Measurements from ENCODE around the gene GNG13.
"Not testable (repeated sequence)": the region's sequence is repeated elsewhere in the genome, so short reads cannot be mapped to it uniquely, and the experiment has no call there.

GNG13 gene

DNA sequence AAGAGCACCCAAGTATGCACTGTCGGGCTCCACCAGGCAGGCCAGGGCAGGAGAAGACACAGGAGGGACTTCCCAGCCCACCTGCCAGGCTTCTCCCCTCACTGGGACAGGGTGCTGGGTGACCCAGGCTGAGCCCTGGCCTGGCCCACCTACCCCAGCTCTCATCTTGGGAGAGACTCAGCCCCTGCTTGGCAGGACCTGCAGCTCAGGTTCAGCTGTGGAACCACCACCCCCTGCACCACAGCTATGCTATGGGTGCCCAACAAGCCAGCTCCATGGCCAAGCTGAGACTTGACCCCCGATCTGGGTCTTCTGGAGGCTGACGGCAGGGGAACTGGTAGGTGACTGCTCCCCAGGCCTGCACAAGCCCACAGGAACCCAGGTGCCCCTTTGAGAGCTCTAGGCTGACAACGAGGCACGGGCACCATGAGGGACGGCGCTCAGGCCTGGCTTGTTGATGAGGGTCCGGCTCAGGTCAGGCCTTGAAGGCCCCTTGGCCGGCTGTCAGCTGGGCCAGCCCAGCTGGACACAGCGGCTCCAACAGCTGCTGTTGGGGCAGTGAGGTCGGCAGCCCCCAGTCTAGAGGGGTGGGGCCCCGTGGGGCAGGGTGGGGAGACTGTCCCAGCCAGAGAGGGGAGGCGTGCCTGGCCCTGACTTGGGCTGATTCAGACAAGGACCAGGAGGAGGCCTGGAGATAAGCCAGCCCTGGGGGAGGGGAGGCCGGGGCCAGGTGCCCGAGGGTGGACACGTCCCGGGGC is 17.0 kb downstream of the GNG13 start:
- H3K4me3 ChIP-seq (ENCODE audit: low read length) = no peak overlapping the region
- H3K36me3 ChIP-seq (ENCODE audit: control insufficient read depth, insufficient read depth, low read length) = no peaks in the 10 kb centered on the region
- H3K4me1 ChIP-seq (ENCODE audit: control insufficient read depth, insufficient read depth, low read length) = no peaks in the 10 kb centered on the region
- H3K9ac ChIP-seq (ENCODE audit: low read length) = no peak overlapping the region
- no peak overlapping the region for H3K27ac ChIP-seq (ENCODE audit: low read depth, low read length)
- peaks cover 18% of the 10 kb centered on the region for H3K27me3 ChIP-seq (ENCODE audit: control insufficient read depth, insufficient read depth, low read length)

DNA sequence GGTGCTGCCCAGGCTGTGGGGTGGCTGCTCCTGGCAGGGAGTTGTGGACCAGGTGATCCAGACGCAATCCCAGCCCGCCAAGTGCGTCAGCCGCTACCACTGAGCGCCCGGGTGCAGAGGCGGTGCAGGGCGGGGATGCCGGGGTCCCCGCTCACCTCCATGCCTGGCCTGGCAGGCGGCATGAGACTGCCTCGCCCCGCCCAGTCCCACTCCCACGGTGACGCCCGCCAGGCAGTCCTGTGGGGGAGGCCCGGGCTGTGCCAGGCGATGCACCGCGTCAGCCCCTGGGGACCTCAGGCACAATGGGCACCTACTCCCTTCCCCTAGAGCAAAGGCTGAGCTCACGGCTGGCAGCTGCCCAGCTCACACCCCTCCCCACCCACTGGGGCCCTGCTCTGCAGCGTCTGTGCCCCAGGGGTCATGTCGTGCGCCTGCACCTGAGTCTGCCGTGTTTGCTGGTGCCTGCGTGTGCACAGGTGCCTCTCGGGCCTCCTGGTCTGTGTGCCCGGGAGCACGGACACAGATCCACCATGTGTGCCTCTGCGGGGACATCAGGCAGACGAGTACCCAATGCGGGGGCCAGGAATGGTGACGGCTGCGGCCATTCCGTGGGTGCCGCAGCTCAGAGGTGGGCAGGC is 17.6 kb downstream of the GNG13 start:
- Histone ChIP-seq H3K4me3 (ENCODE audit: low read length) (no peak overlapping the region), H3K4me1 (ENCODE audit: control insufficient read depth, insufficient read depth, low read length) (no peaks in the 10 kb centered on the region), H3K27ac (ENCODE audit: low read depth, low read length) (no peak overlapping the region), H3K36me3 (ENCODE audit: control insufficient read depth, insufficient read depth, low read length) (no peaks in the 10 kb centered on the region), H3K9ac (ENCODE audit: low read length) (no peak overlapping the region), H3K27me3 (ENCODE audit: control insufficient read depth, insufficient read depth, low read length) (peaks cover 20% of the 10 kb centered on the region)

DNA sequence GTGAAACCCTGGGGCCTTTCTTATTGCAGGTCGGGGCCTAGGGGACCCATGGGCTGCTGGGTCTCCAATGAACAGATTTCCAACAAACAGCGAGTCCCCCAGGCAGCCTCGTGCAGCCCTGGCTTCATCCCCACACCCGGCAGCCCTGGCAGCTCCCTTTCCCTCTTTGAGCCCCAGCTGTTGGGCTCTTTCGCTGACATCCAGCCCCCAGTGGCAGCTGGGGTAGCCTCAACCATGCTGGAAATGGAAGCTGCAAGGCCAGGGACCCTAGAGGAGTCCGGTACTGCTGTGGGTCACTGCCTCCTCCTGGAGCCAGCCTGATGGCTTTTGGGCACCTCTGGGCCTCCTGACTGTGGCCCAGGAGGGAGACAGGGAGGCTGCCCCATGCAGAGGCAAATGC is 18.3 kb downstream of the GNG13 start:
- Histone ChIP-seq H3K27ac (ENCODE audit: low read depth, low read length) (no peak overlapping the region), H3K27me3 (ENCODE audit: control insufficient read depth, insufficient read depth, low read length) (peaks cover 23% of the 10 kb centered on the region), H3K4me3 (ENCODE audit: low read length) (no peak overlapping the region), H3K4me1 (ENCODE audit: control insufficient read depth, insufficient read depth, low read length) (no peaks in the 10 kb centered on the region), H3K36me3 (ENCODE audit: control insufficient read depth, insufficient read depth, low read length) (no peaks in the 10 kb centered on the region), H3K9ac (ENCODE audit: low read length) (no peak overlapping the region)

DNA sequence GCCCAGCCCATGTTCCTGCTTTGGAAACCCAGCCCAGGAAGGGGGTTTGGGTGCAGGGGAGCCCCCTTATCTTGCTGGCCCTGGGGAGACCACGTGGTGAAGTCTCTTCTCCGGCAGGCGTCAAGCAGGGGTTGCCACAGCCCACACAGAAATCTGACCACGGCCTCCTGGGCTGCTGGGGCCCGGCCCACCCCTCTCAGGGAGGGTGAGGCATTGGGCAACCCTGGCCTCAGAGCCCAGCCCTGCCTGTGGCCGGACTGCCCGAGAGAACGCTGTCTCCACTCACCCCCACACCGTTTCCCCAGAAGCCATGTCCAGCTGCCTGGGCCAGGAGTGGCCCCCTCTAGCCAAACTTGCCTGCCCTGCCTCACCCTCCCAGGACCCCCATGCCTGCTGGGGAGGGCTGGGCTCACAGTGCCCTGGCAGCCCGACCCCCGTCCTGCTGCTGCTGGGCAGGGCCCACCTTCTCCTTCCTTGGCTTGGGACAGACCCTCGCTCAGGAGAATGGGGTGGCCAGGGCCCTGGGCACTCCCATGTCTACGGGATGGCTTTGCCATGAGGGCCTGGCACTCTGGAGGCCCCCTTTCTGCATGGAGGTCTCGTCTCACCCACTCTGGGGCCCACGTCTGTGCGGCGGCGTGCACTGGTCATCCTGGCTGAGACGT is 19.1 kb downstream of the GNG13 start:
- H3K4me3 ChIP-seq (ENCODE audit: low read length) = no peak overlapping the region
- H3K27ac ChIP-seq (ENCODE audit: low read depth, low read length) = no peak overlapping the region
- H3K36me3 ChIP-seq (ENCODE audit: control insufficient read depth, insufficient read depth, low read length) = no peaks in the 10 kb centered on the region
- H3K9ac ChIP-seq (ENCODE audit: low read length) = no peak overlapping the region
- peaks cover 23% of the 10 kb centered on the region for H3K27me3 ChIP-seq (ENCODE audit: control insufficient read depth, insufficient read depth, low read length)
- no peaks in the 10 kb centered on the region for H3K4me1 ChIP-seq (ENCODE audit: control insufficient read depth, insufficient read depth, low read length)

DNA sequence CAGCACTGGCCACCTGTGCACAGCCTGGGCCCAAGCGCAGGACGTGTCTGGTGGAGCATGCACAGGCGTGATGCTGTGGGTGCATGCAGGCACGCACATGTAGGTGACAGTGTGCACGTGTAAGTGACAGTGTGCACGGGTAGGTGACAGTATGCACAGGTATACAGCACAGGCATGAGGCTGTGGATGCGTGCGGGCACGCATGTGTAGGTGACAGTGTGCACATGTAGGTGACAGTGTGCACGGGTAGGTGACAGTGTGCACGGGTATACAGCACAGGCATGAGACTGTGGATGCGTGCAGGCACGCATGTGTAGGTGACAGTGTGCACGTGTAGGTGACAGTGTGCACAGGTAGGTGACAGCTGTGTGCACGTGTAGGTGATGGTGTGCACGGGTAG is 20.2 kb downstream of the GNG13 start:
- no peaks in the 10 kb centered on the region for H3K36me3 ChIP-seq (ENCODE audit: control insufficient read depth, insufficient read depth, low read length)
- no peaks in the 10 kb centered on the region for H3K4me1 ChIP-seq (ENCODE audit: control insufficient read depth, insufficient read depth, low read length)
- no peak overlapping the region for H3K9ac ChIP-seq (ENCODE audit: low read length)
- H3K27ac ChIP-seq (ENCODE audit: low read depth, low read length) = no peak overlapping the region
- peaks cover 23% of the 10 kb centered on the region for H3K27me3 ChIP-seq (ENCODE audit: control insufficient read depth, insufficient read depth, low read length)
- no peak overlapping the region for H3K4me3 ChIP-seq (ENCODE audit: low read length)

DNA sequence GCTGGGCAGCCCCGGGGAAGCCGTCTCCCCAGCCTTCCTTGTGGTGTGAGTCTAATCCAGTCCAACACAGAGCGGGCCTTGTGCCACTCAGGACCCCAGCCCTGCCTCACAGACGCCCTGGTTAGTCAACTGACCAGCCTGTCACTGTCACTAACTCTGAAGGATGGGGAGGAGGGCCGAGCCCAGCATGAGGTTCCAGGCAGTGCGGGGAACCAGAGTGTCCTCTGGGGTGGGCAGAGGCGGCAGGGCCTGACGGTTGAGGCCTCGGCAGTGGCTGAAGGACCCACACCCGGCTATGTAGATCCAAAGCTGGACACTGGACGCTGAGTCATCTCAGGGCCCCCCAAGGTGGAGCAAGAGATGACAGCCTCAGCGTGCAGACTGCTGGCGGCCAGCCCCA is 21.0 kb downstream of the GNG13 start:
- Histone ChIP-seq H3K27ac (ENCODE audit: low read depth, low read length) (no peak overlapping the region), H3K9ac (ENCODE audit: low read length) (no peak overlapping the region), H3K27me3 (ENCODE audit: control insufficient read depth, insufficient read depth, low read length) (peaks cover 23% of the 10 kb centered on the region), H3K36me3 (ENCODE audit: control insufficient read depth, insufficient read depth, low read length) (no peaks in the 10 kb centered on the region), H3K4me1 (ENCODE audit: control insufficient read depth, insufficient read depth, low read length) (no peaks in the 10 kb centered on the region), H3K4me3 (ENCODE audit: low read length) (no peak overlapping the region)

DNA sequence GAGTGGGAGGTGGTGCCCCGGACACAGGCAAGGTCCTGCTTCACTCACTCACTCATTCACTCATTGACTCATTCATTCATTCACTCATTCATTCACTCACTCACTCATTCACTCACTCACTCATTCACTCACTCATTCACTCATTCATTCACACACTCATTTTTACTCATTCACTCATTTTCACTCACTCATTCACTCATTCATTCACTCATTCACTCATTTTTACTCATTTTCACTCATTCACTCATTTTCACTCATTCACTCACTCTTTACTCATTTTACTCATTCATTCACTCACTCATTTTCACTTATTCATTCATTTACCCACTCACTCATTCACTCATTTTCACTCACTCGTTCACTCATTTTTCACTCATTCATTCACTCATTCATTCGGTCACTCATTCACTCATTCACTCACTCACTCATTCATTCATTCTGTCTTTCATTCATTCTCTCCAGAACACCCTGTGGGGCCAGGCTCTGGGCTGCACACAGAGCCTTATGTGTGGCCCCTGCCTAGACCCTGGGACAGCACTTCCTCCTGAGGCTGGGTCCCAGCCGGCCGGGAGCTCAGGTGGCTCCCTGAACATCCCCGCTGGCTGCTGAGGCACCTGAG is 21.5 kb downstream of the GNG13 start:
- Histone ChIP-seq H3K27ac (ENCODE audit: low read depth, low read length) (no peak overlapping the region), H3K36me3 (ENCODE audit: control insufficient read depth, insufficient read depth, low read length) (no peaks in the 10 kb centered on the region), H3K27me3 (ENCODE audit: control insufficient read depth, insufficient read depth, low read length) (peaks cover 23% of the 10 kb centered on the region), H3K4me3 (ENCODE audit: low read length) (no peak overlapping the region), H3K9ac (ENCODE audit: low read length) (no peak overlapping the region), H3K4me1 (ENCODE audit: control insufficient read depth, insufficient read depth, low read length) (no peaks in the 10 kb centered on the region)

DNA sequence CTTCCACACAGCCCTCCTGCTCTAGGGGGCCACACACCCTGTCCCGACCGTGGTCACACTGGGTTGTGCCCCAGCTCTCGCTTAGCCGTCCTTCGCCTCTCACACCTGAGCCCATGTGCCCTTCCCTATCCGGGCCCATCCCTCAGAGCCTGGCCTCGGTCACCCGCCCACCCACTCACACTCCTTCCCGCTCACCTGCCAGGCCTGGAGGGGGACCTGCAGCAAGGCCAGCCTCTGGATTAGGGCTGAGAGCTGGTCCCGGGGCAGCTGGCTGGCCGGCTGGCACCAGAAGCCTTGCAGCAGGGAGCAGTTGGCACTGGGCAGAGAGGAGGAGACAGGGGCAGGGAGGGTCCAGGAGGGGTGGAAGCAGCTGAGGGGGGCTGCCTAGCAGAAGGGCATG is 22.1 kb downstream of the GNG13 start:
- H3K27me3 ChIP-seq (ENCODE audit: control insufficient read depth, insufficient read depth, low read length) = peaks cover 21% of the 10 kb centered on the region
- no peak overlapping the region for H3K4me3 ChIP-seq (ENCODE audit: low read length)
- H3K9ac ChIP-seq (ENCODE audit: low read length) = no peak overlapping the region
- H3K27ac ChIP-seq (ENCODE audit: low read depth, low read length) = no peak overlapping the region
- no peaks in the 10 kb centered on the region for H3K4me1 ChIP-seq (ENCODE audit: control insufficient read depth, insufficient read depth, low read length)
- no peaks in the 10 kb centered on the region for H3K36me3 ChIP-seq (ENCODE audit: control insufficient read depth, insufficient read depth, low read length)

DNA sequence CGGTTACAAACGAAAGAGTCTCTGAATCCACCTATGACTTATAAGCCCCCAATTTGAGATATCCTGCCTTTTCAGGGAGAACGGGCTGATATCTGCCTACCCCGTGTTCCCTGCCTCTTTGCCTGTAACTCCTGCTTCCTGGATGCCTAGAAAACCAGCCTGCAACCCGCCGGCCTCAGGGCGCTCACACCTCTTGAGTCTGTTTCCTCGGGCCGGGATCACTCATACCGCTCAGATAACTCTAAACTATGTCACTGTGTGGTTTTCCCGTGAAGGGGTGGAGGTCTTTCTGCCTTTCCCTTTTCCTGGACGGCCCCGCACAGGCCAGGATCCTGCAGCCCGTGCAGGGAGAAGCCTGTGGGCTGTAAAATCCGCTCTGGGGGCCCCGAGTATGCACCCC is 22.7 kb downstream of the GNG13 start:
- Histone ChIP-seq H3K27me3 (ENCODE audit: control insufficient read depth, insufficient read depth, low read length) (peaks cover 18% of the 10 kb centered on the region), H3K36me3 (ENCODE audit: control insufficient read depth, insufficient read depth, low read length) (no peaks in the 10 kb centered on the region), H3K4me3 (ENCODE audit: low read length) (no peak overlapping the region), H3K9ac (ENCODE audit: low read length) (no peak overlapping the region), H3K4me1 (ENCODE audit: control insufficient read depth, insufficient read depth, low read length) (no peaks in the 10 kb centered on the region), H3K27ac (ENCODE audit: low read depth, low read length) (no peak overlapping the region)

DNA sequence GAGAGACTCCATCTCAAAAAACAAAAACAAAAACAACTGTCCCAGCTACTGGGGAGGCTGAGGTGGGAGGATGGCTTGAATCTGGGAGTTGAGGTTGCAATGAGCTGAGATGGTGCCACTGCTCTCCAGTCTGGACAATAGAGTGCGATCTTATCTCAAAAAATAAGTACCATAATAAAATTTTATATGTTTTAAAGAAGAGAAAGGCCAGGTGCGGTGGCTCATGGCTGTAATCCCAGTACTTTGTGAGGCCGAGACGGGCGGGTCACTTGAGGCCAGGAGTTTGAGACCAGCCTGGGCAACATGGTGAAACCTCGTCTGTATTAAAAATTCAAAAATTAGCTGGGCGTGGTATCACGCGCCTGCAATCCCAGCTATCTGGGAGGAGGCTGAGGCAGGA is 23.7 kb downstream of the GNG13 start:
- H3K27ac ChIP-seq (ENCODE audit: low read depth, low read length) = no peak overlapping the region
- H3K4me1 ChIP-seq (ENCODE audit: control insufficient read depth, insufficient read depth, low read length) = no peaks in the 10 kb centered on the region
- H3K9ac ChIP-seq (ENCODE audit: low read length) = no peak overlapping the region
- no peak overlapping the region for H3K4me3 ChIP-seq (ENCODE audit: low read length)
- peaks cover 15% of the 10 kb centered on the region for H3K27me3 ChIP-seq (ENCODE audit: control insufficient read depth, insufficient read depth, low read length)
- H3K36me3 ChIP-seq (ENCODE audit: control insufficient read depth, insufficient read depth, low read length) = no peaks in the 10 kb centered on the region

DNA sequence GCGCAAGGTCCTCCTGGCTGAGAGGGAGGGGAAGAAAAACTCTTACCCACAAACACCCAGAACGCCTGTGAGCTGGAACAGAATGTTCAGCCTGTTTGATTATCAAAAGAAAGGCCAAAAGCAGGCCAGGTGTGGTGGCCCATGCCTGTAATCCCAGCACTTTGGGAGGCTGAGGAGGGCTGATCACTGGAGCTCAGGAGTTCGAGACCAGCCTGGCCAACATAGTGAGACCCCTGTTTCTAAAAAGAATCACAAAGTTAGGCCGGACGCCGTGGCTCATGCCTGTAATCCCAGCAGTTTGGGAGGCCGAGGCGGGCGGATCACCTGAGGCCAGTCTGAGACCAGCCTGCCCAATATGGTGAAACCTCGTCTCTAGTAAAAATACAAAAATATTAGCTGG is 24.2 kb downstream of the GNG13 start:
- not testable (repeated sequence) for H3K36me3 ChIP-seq (ENCODE audit: control insufficient read depth, insufficient read depth, low read length)

DNA sequence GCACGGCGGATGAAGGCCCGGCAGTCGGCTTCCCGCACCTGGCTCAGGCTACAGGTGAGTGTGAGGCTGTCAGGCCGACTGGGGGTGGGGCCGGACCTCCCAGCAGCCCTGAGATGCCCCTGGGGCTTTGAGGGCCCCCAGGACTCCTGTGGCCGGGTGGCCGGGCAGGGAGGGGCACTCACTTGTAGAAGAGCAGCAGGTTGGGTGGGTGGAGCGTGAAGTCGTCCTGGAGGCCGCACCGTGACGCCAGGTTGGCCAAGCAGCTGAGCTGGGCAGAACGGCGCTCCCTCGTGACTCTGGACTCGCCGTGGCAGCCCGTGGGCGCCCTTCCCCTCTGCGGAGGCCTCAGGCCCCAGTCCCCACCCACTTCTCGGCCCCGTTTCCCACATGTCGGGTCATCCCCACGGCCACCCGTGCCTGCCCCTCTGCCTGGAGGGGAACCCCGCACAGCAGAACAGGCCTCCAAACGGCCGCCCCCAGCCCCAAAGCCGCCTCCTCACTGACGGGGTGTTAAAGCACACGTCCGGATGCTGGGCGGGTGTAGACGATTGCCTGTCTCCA is 25.2 kb downstream of the GNG13 start:
- H3K27ac ChIP-seq (ENCODE audit: low read depth, low read length) = no peak overlapping the region
- H3K4me3 ChIP-seq (ENCODE audit: low read length) = no peak overlapping the region
- H3K36me3 ChIP-seq (ENCODE audit: control insufficient read depth, insufficient read depth, low read length) = no peaks in the 10 kb centered on the region
- H3K4me1 ChIP-seq (ENCODE audit: control insufficient read depth, insufficient read depth, low read length) = no peaks in the 10 kb centered on the region
- H3K27me3 ChIP-seq (ENCODE audit: control insufficient read depth, insufficient read depth, low read length) = peaks cover 5% of the 10 kb centered on the region
- no peak overlapping the region for H3K9ac ChIP-seq (ENCODE audit: low read length)

More for the DNA sequence above, 24.2 kb downstream of the GNG13 start:
- not testable (repeated sequence) for H3K27ac ChIP-seq (ENCODE audit: low read depth, low read length); H3K4me3 ChIP-seq (ENCODE audit: low read length); H3K4me1 ChIP-seq (ENCODE audit: control insufficient read depth, insufficient read depth, low read length); H3K9ac ChIP-seq (ENCODE audit: low read length)
- peaks cover 11% of the 10 kb centered on the region for H3K27me3 ChIP-seq (ENCODE audit: control insufficient read depth, insufficient read depth, low read length)
